ENCODE measurements around the gene STK40. TPM values are rescaled to one million over a fixed set of nuclear protein-coding genes. Genes with fewer than 3 reads are reported as not detected.

STK40 gene
- total RNA-seq (2014; rRNA removed; shearing (Covaris generic)): 41.9 and 43.8 TPM in 2 replicates
- 81.9 and 83.9 TPM in 2 replicates for total RNA-seq (2022)
- Bru-seq, nascent RNA: percentile 72 among the genes with signal in this experiment
- BruChase-seq, experiment 1, labeled RNA remaining after a 6-hour chase: percentile 86 among the genes with signal in this experiment
- BruChase-seq, experiment 2, labeled RNA remaining after a 2-hour chase: percentile 81 among the genes with signal in this experiment
- long read RNA-seq, transcript STK40-204 (11 exons, 3,621 nt): major isoform, 77 of 182 reads
- long read RNA-seq, partial matches to known transcripts: 47 of 182 reads
- long read RNA-seq, other reads (novel, unspliced or antisense): 52 of 182 reads

GRCh38 chr1:36385410-36386264 lies at the start of gene STK40:
STK40 (minus strand) TSS chr1:36385924; CDS start chr1:36361332, 24,592 bp downstream.
- peak within 1 kb of the TSS; percentile 26; the same call in 1 of the 2 replicates for H2AFZ ChIP-seq (ENCODE audit: low read length)
- H3K4me3 ChIP-seq (ENCODE audit: low read depth, low read length, poor library complexity, severe bottlenecking): peak within 1 kb of the TSS; percentile 96
- H3K27ac ChIP-seq (ENCODE audit: low read depth, low read length, poor library complexity, severe bottlenecking): peak within 1 kb of the TSS; percentile 98
- intact Hi-C loops (cut with micrococcal nuclease; ENCODE audit: unreplicated experiment): loop anchor here (2.0 to 10.0 kb wide), 3 partner anchors 35 to 567 kb away; partner anchors contain the start of gene AGO3
- no peaks in the 10 kb centered on the region for H3K9me3 ChIP-seq (ENCODE audit: low read length)
- H3K4me1 ChIP-seq (ENCODE audit: insufficient read depth, low read length, poor library complexity, severe bottlenecking): peaks cover 59% of the 10 kb centered on the region
- TF ChIP-seq CTCF (conservative IDR thresholded peaks at IDR 0.05; ENCODE audit: low read length): no peak
- POLR2A ChIA-PET: interaction anchor here (1.0 to 2.1 kb wide), 7 partner anchors 8 to 618 kb away, joined by 3 to 49 read pairs (median 7); partner anchors contain the start of gene LSM10
- peak within 1 kb of the TSS; percentile 100 for H3K4me2 ChIP-seq (ENCODE audit: low read length)
- no peaks in the 10 kb centered on the region for H3K9me2 ChIP-seq (ENCODE audit: insufficient read depth, low read length)
- peaks cover 25% of the 10 kb centered on the region for H3K36me3 ChIP-seq (ENCODE audit: insufficient read depth, low read length)
- H4K20me1 ChIP-seq (ENCODE audit: insufficient read depth, low read length): peaks cover 6% of the 10 kb centered on the region
- DNase-seq (ENCODE audit: low spot score): peak; percentile 100
- peaks cover 51% of the 10 kb centered on the region for H3K79me2 ChIP-seq (ENCODE audit: insufficient read depth, low read depth, low read length)
- CTCF ChIA-PET (ENCODE audit: unreplicated experiment): interaction anchor here (0.5 to 1.7 kb wide), 3 partner anchors 11 to 145 kb away, joined by 3 to 9 read pairs (median 5); partner anchors contain the start of gene LSM10
- BruUV-seq (replicated peaks): no TSS peak

- TF ChIP-seq EZH2phosphoT487 (IDR thresholded peaks at IDR 0.05; ENCODE audit: borderline replicate concordance, low read depth, low read length): no peak
- H3K79me2 ChIP-seq (ENCODE audit: insufficient read depth, low read depth, low read length): no peaks in the 10 kb centered on the region
- no TSS peak for BruUV-seq (replicated peaks)
- H3K9me2 ChIP-seq (ENCODE audit: insufficient read depth, low read length): no peaks in the 10 kb centered on the region
- no peak overlapping the region for H3K4me2 ChIP-seq (ENCODE audit: low read length)
- no peak overlapping the region for H3K4me3 ChIP-seq (ENCODE audit: low read depth, low read length, poor library complexity, severe bottlenecking)
- no peaks in the 10 kb centered on the region for H3K36me3 ChIP-seq (ENCODE audit: insufficient read depth, low read length)
- ChIA-PET POLR2A (no interaction called here), CTCF (ENCODE audit: unreplicated experiment) (no interaction called here)
- no peaks in the 10 kb centered on the region for H3K4me1 ChIP-seq (ENCODE audit: insufficient read depth, low read length, poor library complexity, severe bottlenecking)
- no peaks in the 10 kb centered on the region for H3K9me3 ChIP-seq (ENCODE audit: low read length)
- H2AFZ ChIP-seq (ENCODE audit: low read length): no peak overlapping the region
- no peak overlapping the region for H3K27ac ChIP-seq (ENCODE audit: low read depth, low read length, poor library complexity, severe bottlenecking)
- no peak for DNase-seq (ENCODE audit: low spot score)
- no peaks in the 10 kb centered on the region for H4K20me1 ChIP-seq (ENCODE audit: insufficient read depth, low read length)
- intact Hi-C loops (cut with micrococcal nuclease; ENCODE audit: unreplicated experiment): no loop called here
Observed at GRCh38 chr1:36433102-36433501, 47.4 kb upstream of the STK40 start.

- H4K20me1 ChIP-seq (ENCODE audit: insufficient read depth, low read length): no peaks in the 10 kb centered on the region
- H2AFZ ChIP-seq (ENCODE audit: low read length): no peak overlapping the region
- H3K9me2 ChIP-seq (ENCODE audit: insufficient read depth, low read length): no peaks in the 10 kb centered on the region
- ChIA-PET CTCF (ENCODE audit: unreplicated experiment) (no interaction called here), POLR2A (no interaction called here)
- H3K4me2 ChIP-seq (ENCODE audit: low read length): no peak overlapping the region
- no peaks in the 10 kb centered on the region for H3K79me2 ChIP-seq (ENCODE audit: insufficient read depth, low read depth, low read length)
- H3K36me3 ChIP-seq (ENCODE audit: insufficient read depth, low read length): no peaks in the 10 kb centered on the region
- H3K9me3 ChIP-seq (ENCODE audit: low read length): no peaks in the 10 kb centered on the region
- no peak overlapping the region for H3K4me3 ChIP-seq (ENCODE audit: low read depth, low read length, poor library complexity, severe bottlenecking)
- intact Hi-C loops (cut with micrococcal nuclease; ENCODE audit: unreplicated experiment): no loop called here
- no peak for DNase-seq (ENCODE audit: low spot score)
- no TSS peak for BruUV-seq (replicated peaks)
- H3K27ac ChIP-seq (ENCODE audit: low read depth, low read length, poor library complexity, severe bottlenecking): no peak overlapping the region
- TF ChIP-seq EZH2phosphoT487 (IDR thresholded peaks at IDR 0.05; ENCODE audit: borderline replicate concordance, low read depth, low read length) (no peak), CTCF (conservative IDR thresholded peaks at IDR 0.05; ENCODE audit: low read length) (no peak)
- no peaks in the 10 kb centered on the region for H3K4me1 ChIP-seq (ENCODE audit: insufficient read depth, low read length, poor library complexity, severe bottlenecking)
Observed at GRCh38 chr1:36432616-36433015, 46.9 kb upstream of the STK40 start.

All from OCI-LY7 (cell line).